Occipital lobe (tissue), 2 donors: ENCODE measurements around the gene NEURL2. TPM values are rescaled to one million over a fixed set of nuclear protein-coding genes. Genes with fewer than 3 reads are reported as not detected.

Source experiments
- DNase-seq: peaks from one replicate; lab custom pipeline; 2025; lab: John Stamatoyannopoulos, UW
- total RNA-seq: library from RNA; depleted of rRNA; stranded (reverse); fragments of >200 nt; gene quantifications from one replicate; pipeline ENCODE4 v1.2.3, GENCODE V29; 2014

NEURL2 gene
- total RNA-seq, 1 donor from 2014 or later: 2.8 TPM

DNA sequence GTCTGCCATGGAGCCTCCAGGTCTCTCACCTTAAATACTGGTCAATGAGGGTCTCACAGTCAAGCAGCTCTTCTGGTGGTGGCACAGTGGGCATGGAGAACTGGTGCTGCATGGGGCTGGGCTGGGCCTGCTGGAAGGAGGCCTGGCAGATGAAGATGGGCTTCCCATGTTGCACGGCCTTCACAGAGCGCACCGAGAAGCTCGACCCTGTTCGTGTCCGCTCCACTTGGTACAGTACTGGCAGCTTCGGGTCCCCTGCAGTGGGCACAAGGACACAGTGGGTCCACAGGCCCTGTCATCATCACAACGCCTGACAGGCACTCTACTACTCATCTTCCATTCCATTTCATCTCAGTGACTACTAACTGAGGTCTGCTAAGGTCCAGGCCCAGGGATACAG is 42.6 kb downstream of the NEURL2 start:
- DNase-seq: no peak

DNA sequence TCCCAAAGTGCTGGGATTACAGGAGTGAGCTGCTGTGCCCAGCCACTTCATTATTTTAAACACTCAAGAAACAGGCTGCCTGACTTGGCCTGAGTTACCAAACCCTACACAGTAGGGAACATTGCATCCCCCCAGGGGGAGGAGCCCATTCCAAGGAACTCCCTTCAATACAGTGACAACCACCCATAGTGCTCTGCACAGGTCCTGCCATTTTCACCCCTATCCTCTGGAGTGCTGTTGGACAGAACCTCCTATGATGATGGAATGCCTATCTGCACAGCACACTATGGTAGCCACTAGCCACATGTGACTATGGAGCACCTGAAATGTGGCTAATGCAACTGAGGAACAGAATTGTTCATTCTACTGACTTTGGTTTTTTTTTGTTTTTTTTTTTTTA is 45.6 kb downstream of the NEURL2 start:
- no peak for DNase-seq

- no peak for DNase-seq
Measured at GRCh38 chr20:45843506-45843905, 47.5 kb downstream of the NEURL2 start.

DNA sequence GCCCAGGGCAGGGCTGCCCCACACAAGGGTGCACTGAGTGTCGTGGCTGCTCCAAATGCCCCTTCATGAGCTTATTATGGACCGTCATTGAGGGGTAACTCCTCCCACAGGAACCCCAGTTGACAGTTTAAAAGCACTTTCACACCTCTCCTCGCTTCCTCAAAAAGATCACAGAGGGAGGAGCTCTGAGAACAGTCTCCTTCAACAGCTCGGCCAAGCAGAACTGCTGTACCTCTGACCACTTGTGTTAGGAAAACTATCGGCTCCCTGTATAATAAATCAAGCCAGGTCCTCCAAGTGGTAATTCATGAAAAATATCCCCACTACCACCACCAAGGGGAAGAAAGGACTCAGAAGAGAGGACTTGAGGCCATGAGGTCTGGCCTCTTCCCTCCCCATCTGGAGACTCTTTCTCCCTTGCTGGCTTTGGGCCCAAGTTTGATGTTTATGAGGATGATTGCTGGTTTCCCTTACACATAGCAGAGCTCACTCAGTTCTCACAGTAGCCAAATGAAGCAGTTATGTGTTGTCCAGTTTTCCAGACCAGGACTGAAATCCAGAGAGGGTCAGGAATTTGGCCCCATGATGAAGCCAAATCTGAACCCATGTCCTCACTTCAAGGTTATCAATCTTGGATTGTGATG is 48.7 kb downstream of the NEURL2 start:
- no peak for DNase-seq

GRCh38 chr20:45841407-45842129 is 49.4 kb downstream of the NEURL2 start:
- DNase-seq: no peak

DNA sequence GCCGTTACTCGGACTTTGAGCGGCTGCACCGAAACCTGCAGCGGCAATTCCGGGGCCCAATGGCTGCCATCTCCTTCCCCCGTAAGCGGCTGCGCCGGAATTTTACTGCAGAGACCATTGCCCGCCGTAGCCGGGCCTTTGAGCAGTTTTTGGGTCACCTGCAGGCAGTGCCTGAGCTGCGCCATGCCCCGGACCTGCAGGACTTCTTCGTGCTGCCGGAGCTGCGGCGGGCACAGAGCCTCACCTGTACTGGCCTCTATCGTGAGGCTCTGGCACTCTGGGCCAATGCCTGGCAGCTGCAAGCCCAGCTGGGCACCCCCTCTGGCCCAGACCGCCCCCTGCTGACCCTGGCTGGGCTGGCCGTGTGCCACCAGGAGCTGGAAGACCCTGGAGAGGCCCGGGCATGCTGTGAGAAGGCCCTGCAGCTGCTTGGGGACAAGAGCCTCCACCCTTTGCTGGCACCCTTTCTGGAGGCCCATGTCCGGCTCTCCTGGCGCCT is 50.3 kb downstream of the NEURL2 start:
- DNase-seq: no peak

Other genes starting within 250 kb of the NEURL2 start
- gene WFDC11, start 221.0 kb downstream of the NEURL2 start, total RNA-seq: not detected
- not detected for gene WFDC13, start 189.2 kb downstream of the NEURL2 start, total RNA-seq
- gene WFDC10B, start 186.2 kb downstream of the NEURL2 start, total RNA-seq: not detected
- gene SPINT4, start 168.9 kb downstream of the NEURL2 start, total RNA-seq: not detected
- gene WFDC3, start 99.3 kb downstream of the NEURL2 start, total RNA-seq: not detected
- 9.2 TPM for gene DNTTIP1, start 99.3 kb downstream of the NEURL2 start, total RNA-seq
- gene UBE2C, start 78.6 kb downstream of the NEURL2 start, total RNA-seq: 6.9 TPM
- gene TNNC2, start 63.9 kb downstream of the NEURL2 start, total RNA-seq: 1.2 TPM
- gene SNX21, start 57.4 kb downstream of the NEURL2 start, total RNA-seq: 22.8 TPM
- 21.5 TPM for gene ACOT8, start 33.8 kb downstream of the NEURL2 start, total RNA-seq
- 13.9 TPM for gene ZSWIM3, start 33.6 kb downstream of the NEURL2 start, total RNA-seq
- 5.5 TPM for gene ZSWIM1, start 10.0 kb downstream of the NEURL2 start, total RNA-seq
- 1.7 TPM for gene SPATA25, start 3.6 kb downstream of the NEURL2 start, total RNA-seq
- 15.8 TPM for gene CTSA, start 127 bp upstream of the NEURL2 start, total RNA-seq
- 19.0 TPM for gene PLTP, start 20.9 kb upstream of the NEURL2 start, total RNA-seq
- 14.5 TPM for gene PCIF1, start 43.5 kb upstream of the NEURL2 start, total RNA-seq
- gene ZNF335, start 81.0 kb upstream of the NEURL2 start, total RNA-seq: 13.9 TPM
- gene MMP9, start 117.7 kb upstream of the NEURL2 start, total RNA-seq: not detected
- gene SLC12A5, start 138.0 kb upstream of the NEURL2 start, total RNA-seq: 19.2 TPM
- 20.4 TPM for gene NCOA5, start 198.8 kb upstream of the NEURL2 start, total RNA-seq
- gene CD40, start 227.1 kb upstream of the NEURL2 start, total RNA-seq: 0.62 TPM